IMR-90 (cell line): ENCODE data around the gene CREG2. TPM values are rescaled to one million over a fixed set of nuclear protein-coding genes. Genes with fewer than 3 reads are reported as not detected.

Experiments used
- ATAC-seq: fragments of 200-7000 bp; cut with Tn5 transposase; 2 replicates; pipeline ENCODE4 v1.9.1; 2020; ENCODE audit warnings: low read depth, mild to moderate bottlenecking, moderate library complexity
- BruUV-seq: library from RNA; stranded (reverse); fragments of 400-500 nt; replicated peaks from 2 replicates; lab custom pipeline; 2021; lab: Mats Ljungman, UMichigan
- CTCF ChIA-PET: fragments of 300-600 bp; formaldehyde crosslinking; extraction: SDS; loops from one replicate; lab custom pipeline; 2021; ENCODE audit warnings: antibody characterized with exemption; lab: Yijun Ruan, JAX
- POLR2A ChIA-PET: fragments of 300-600 bp; sonication (Branson Sonifier 250); formaldehyde crosslinking; loops from one replicate; lab custom pipeline; 2022; ENCODE audit warnings: antibody characterized with exemption; ENCODE audit not compliant: unreplicated experiment; lab: Charles Lee
- DNase-seq: peaks from one replicate; pipeline ENCODE4 v3.0.0; 2013
- H2AFZ ChIP-seq: replicated peaks from 2 replicates; pipeline ENCODE3; 2013; ENCODE audit warnings: low read length, mild to moderate bottlenecking; ENCODE audit not compliant: poor library complexity
- H2AK5ac ChIP-seq: 2 replicates; pipeline ENCODE4 v1.6.1; 2013; ENCODE audit warnings: low read depth, low read length, inconsistent platforms
- H2AK9ac ChIP-seq: replicated peaks from 2 replicates; pipeline ENCODE3; 2013; ENCODE audit warnings: mild to moderate bottlenecking, low read depth, low read length, moderate library complexity; ENCODE audit not compliant: poor library complexity
- H2BK120ac ChIP-seq: 2 replicates; pipeline ENCODE4 v1.6.1; 2013; ENCODE audit warnings: low read depth, low read length, inconsistent platforms
- H2BK15ac ChIP-seq: 3 replicates; pipeline ENCODE4 v1.6.1; 2013; ENCODE audit warnings: low read depth, low read length, inconsistent platforms
- H2BK20ac ChIP-seq: 2 replicates; pipeline ENCODE4 v1.6.1; 2013; ENCODE audit warnings: low read depth, mild to moderate bottlenecking, inconsistent platforms, low read length, moderate library complexity
- H2BK5ac ChIP-seq: 2 replicates; pipeline ENCODE4 v1.6.1; 2013; ENCODE audit warnings: mild to moderate bottlenecking, low read depth, low read length, inconsistent platforms; ENCODE audit not compliant: poor library complexity, severe bottlenecking
- H3K14ac ChIP-seq: replicated peaks from 2 replicates; pipeline ENCODE4 v1.6.1; 2013; ENCODE audit warnings: low read depth, low read length, inconsistent platforms
- H3K18ac ChIP-seq: 2 replicates; pipeline ENCODE4 v1.6.1; 2013; ENCODE audit warnings: low read depth, low read length, control low read depth
- H3K23ac ChIP-seq: 2 replicates; pipeline ENCODE4 v1.6.1; 2013; ENCODE audit warnings: low read depth, low read length, inconsistent platforms
- H3K27ac ChIP-seq: 2 replicates; pipeline ENCODE4 v1.5.1; 2013; ENCODE audit warnings: mild to moderate bottlenecking, control low read depth, low read length; ENCODE audit not compliant: insufficient read depth
- H3K27me3 ChIP-seq: 2 replicates; pipeline ENCODE4 v1.6.1; 2013; ENCODE audit warnings: low read length; ENCODE audit not compliant: control insufficient read depth, insufficient read depth
- H3K36me3 ChIP-seq: 2 replicates; pipeline ENCODE4 v1.6.1; 2013; ENCODE audit warnings: low read length, mixed read lengths; ENCODE audit not compliant: control insufficient read depth, insufficient read depth
- H3K4ac ChIP-seq: 2 replicates; pipeline ENCODE4 v1.6.1; 2013; ENCODE audit warnings: low read depth, low read length, inconsistent platforms
- H3K4me1 ChIP-seq: 2 replicates; pipeline ENCODE4 v1.6.1; 2013; ENCODE audit warnings: low read length, mixed read lengths; ENCODE audit not compliant: control insufficient read depth, insufficient read depth
- H3K4me2 ChIP-seq: 2 replicates; pipeline ENCODE4 v1.6.1; 2013; ENCODE audit warnings: low read depth, mild to moderate bottlenecking, control low read depth, low read length, moderate library complexity
- H3K4me3 ChIP-seq: 2 replicates; pipeline ENCODE4 v1.5.1; 2013; ENCODE audit warnings: low read depth, mild to moderate bottlenecking, control low read depth, low read length, moderate library complexity; ENCODE audit not compliant: insufficient read depth
- H3K56ac ChIP-seq: 2 replicates; pipeline ENCODE4 v1.6.1; 2013; ENCODE audit warnings: low read length, inconsistent platforms; ENCODE audit not compliant: insufficient read depth; ENCODE audit errors: extremely low read depth
- H3K79me1 ChIP-seq, 2 experiments: 2 replicates each; pipeline ENCODE4 v1.6.1; 2013; ENCODE audit warnings: low read length in 2 of 2, inconsistent platforms in 1 of 2, low read depth in 1 of 2
- H3K9ac ChIP-seq: 2 replicates; pipeline ENCODE4 v1.6.1; 2013; ENCODE audit warnings: low read depth, low read length, control low read depth
- H3K9me1 ChIP-seq: 2 replicates; pipeline ENCODE4 v1.6.1; 2013; ENCODE audit warnings: low read length, inconsistent platforms; ENCODE audit not compliant: insufficient read depth
- H3K9me3 ChIP-seq: 2 replicates; pipeline ENCODE4 v1.6.1; 2013; ENCODE audit warnings: low read length; ENCODE audit not compliant: control insufficient read depth, insufficient read depth
- H4K20me1 ChIP-seq: 2 replicates; pipeline ENCODE4 v1.6.1; 2013; ENCODE audit warnings: low read length, inconsistent platforms; ENCODE audit not compliant: insufficient read depth
- H4K5ac ChIP-seq: 2 replicates; pipeline ENCODE4 v1.6.1; 2013; ENCODE audit warnings: mild to moderate bottlenecking, low read depth, low read length, control low read depth
- H4K8ac ChIP-seq, 2 experiments: 2 replicates each; pipeline ENCODE4 v1.6.1; 2013; ENCODE audit warnings: low read depth in 2 of 2, low read length in 2 of 2, control low read depth in 1 of 2, inconsistent platforms in 1 of 2
- H4K91ac ChIP-seq: 2 replicates; pipeline ENCODE4 v1.6.1; 2013; ENCODE audit warnings: low read depth, low read length, inconsistent platforms; ENCODE audit not compliant: insufficient read depth
- CTCF ChIP-seq: conservative IDR thresholded peaks from 2 replicates; pipeline ENCODE4 v1.5.1; 2012; ENCODE audit warnings: mild to moderate bottlenecking, low read depth, low read length, improper control_type of control experiment
- ELK1 ChIP-seq: fragments of 150-350 bp; IDR thresholded peaks from 2 replicates; pipeline ENCODE4 v1.6.1; 2016; ENCODE audit warnings: low read depth, mild to moderate bottlenecking, low read length, moderate library complexity, borderline replicate concordance
- RCOR1 ChIP-seq: IDR thresholded peaks from 2 replicates; pipeline ENCODE4 v1.6.1; 2012; ENCODE audit warnings: mild to moderate bottlenecking, low read length, improper control_type of control experiment; ENCODE audit not compliant: insufficient replicate concordance
- WGBS, 2 experiments: methylation state at CpG; one replicate each; pipeline versions ENCODE4 v1.1.5 to v1.1.7; 2013; ENCODE audit warnings: missing lambda C conversion rate in 2 of 2; ENCODE audit not compliant: insufficient read length in 1 of 2; ENCODE audit errors: extremely low coverage in 2 of 2; 5-methylcytosine and 5-hydroxymethylcytosine counted together
- dilution Hi-C: fragments of 300-500 bp; cut with HindIII; formaldehyde crosslinking; loops from one replicate; pipeline ENCODE4 v1.14.3; 2018; ENCODE audit warnings: low sequenced_read_pairs; ENCODE audit not compliant: unreplicated experiment
- in situ Hi-C: fragments of 300-500 bp; cut with MboI; formaldehyde crosslinking; loops from 3 replicates; pipeline ENCODE4 v1.14.3; 2019; ENCODE audit warnings: low sequenced_read_pairs, inconsistent platforms, mixed read lengths
- intact Hi-C: fragments of 100-400 bp; cut with micrococcal nuclease; formaldehyde crosslinking; loops from 2 replicates; pipeline ENCODE4 v1.10.0; 2022
- polyA plus RNA-seq, 3 experiments: library from polyadenylated mRNA; depleted of rRNA; stranded (reverse); fragments of >200 nt; gene quantifications; 2 replicates each; pipeline ENCODE4 v1.2.3, GENCODE V29; 2012; ENCODE audit warnings: low replicate concordance in 1 of 3
- total RNA-seq: library from RNA; depleted of rRNA; stranded (reverse); fragments of >200 nt; gene quantifications from 2 replicates; pipeline ENCODE4 v1.2.3, GENCODE V29; 2012

The CREG2 gene
- total and polyA plus RNA-seq, 2 of the 4 experiments (the other 2 are of a cell fraction): 0.17 TPM; not detected in 1

- Histone ChIP-seq H3K79me1 (peaks cover 15 to 37% of the 10 kb centered on the region in 2 experiments), H3K14ac (no peak overlapping the region), H4K8ac (no peak overlapping the region), H3K4me2 (no peak overlapping the region), H3K23ac (no peak overlapping the region), H4K5ac (no peak overlapping the region), H2AFZ (no peak overlapping the region), H3K36me3 (no peaks in the 10 kb centered on the region), H3K4ac (no peak overlapping the region), H2AK5ac (no peak overlapping the region), H4K91ac (no peak overlapping the region), H3K4me1 (peaks cover 2% of the 10 kb centered on the region; the same call in 1 of the 2 replicates), H3K18ac (no peak overlapping the region), H3K27me3 (no peaks in the 10 kb centered on the region), H3K9ac (no peak overlapping the region), H2AK9ac (no peak overlapping the region), H2BK20ac (no peak overlapping the region), H3K4me3 (no peak overlapping the region), H2BK15ac (no peak overlapping the region), H2BK5ac (no peak overlapping the region), H3K27ac (no peak overlapping the region), H4K20me1 (no peaks in the 10 kb centered on the region), H2BK120ac (no peak overlapping the region), H3K56ac (no peak overlapping the region), H3K9me3 (no peaks in the 10 kb centered on the region), H3K9me1 (peaks cover 14% of the 10 kb centered on the region)
- ATAC-seq (no peak), DNase-seq (no peak)
- intact Hi-C loops: no loop called here
- CTCF ChIA-PET: no interaction called here
- dilution Hi-C loops: no loop called here
- in situ Hi-C loops: no loop called here
- TF ChIP-seq ELK1: no peak
- TF ChIP-seq RCOR1: no peak
- TF ChIP-seq CTCF: no peak
- no CpG with 5 or more reads among the region's 2 CpGs for WGBS, 2 experiments
- BruUV-seq: no TSS peak
- POLR2A ChIA-PET: no interaction called here
These were observed 42.9 kb upstream of the CREG2 start for GRCh38 chr2:101430156-101430555.
